PC-3 (cell line): ENCODE results near the gene PGF. TPM values are rescaled to one million over a fixed set of nuclear protein-coding genes. Genes with fewer than 3 reads are reported as not detected.
A peak's percentile ranks its signal among the peaks of the same experiment; 100 is the strongest.

Source experiments
- ATAC-seq: fragments of 200-7000 bp; cut with Tn5 transposase; 2 replicates; pipeline ENCODE4 v1.9.1; 2020; ENCODE audit warnings: mild to moderate bottlenecking, moderate library complexity
- BruUV-seq: library from RNA; stranded (reverse); fragments of 400-500 nt; replicated peaks from 2 replicates; lab custom pipeline; 2021; lab: Mats Ljungman, UMichigan
- CTCF ChIA-PET: fragments of 300-600 bp; sonication (Branson Sonifier 250); formaldehyde crosslinking; loops from one replicate; lab custom pipeline; 2022; ENCODE audit warnings: antibody characterized with exemption; lab: Charles Lee
- POLR2A ChIA-PET: fragments of 300-600 bp; sonication (Branson Sonifier 250); formaldehyde crosslinking; loops from one replicate; lab custom pipeline; 2022; ENCODE audit warnings: antibody characterized with exemption; ENCODE audit not compliant: unreplicated experiment; lab: Charles Lee
- DNase-seq: peaks from one replicate; pipeline ENCODE4 v3.0.0-alpha.2; 2015
- H2AFZ ChIP-seq: fragments of 300-600 bp; sonication (generic); 2 replicates; pipeline ENCODE4 v1.6.0; 2016; ENCODE audit warnings: antibody characterized with exemption, low read length
- H3F3A ChIP-seq: fragments of 300-600 bp; sonication (generic); one replicate; pipeline ENCODE4 v1.6.0; 2017; ENCODE audit warnings: antibody characterized with exemption, low read length, control low read depth, mild to moderate bottlenecking; ENCODE audit not compliant: unreplicated experiment
- H3K27ac ChIP-seq: fragments of 300-600 bp; sonication (generic); 2 replicates; pipeline ENCODE4 v1.5.1; 2016; ENCODE audit warnings: mild to moderate bottlenecking, low read length
- H3K27me3 ChIP-seq: fragments of 300-600 bp; sonication (generic); 2 replicates; pipeline ENCODE4 v1.6.1; 2016; ENCODE audit warnings: low read length, mixed read lengths
- H3K36me3 ChIP-seq: fragments of 300-600 bp; sonication (generic); 2 replicates; pipeline ENCODE4 v1.6.1; 2016; ENCODE audit warnings: low read depth, mixed run types, low read length, mixed read lengths
- H3K4me1 ChIP-seq: fragments of 300-600 bp; sonication (generic); 2 replicates; pipeline ENCODE4 v1.5.1; 2016; ENCODE audit warnings: low read length; ENCODE audit not compliant: insufficient read depth
- H3K4me2 ChIP-seq: fragments of 300-600 bp; sonication (generic); 2 replicates; pipeline ENCODE4 v1.6.0; 2016; ENCODE audit warnings: low read length
- H3K4me3 ChIP-seq: fragments of 300-600 bp; sonication (generic); 2 replicates; pipeline ENCODE4 v1.5.1; 2016; ENCODE audit warnings: mild to moderate bottlenecking, low read length, mixed read lengths
- H3K79me2 ChIP-seq: fragments of 300-600 bp; sonication (generic); 2 replicates; pipeline ENCODE4 v1.6.1; 2017; ENCODE audit warnings: low read length, mixed read lengths
- H3K9ac ChIP-seq: fragments of 300-600 bp; sonication (generic); 2 replicates; pipeline ENCODE4 v1.6.0; 2016; ENCODE audit warnings: mild to moderate bottlenecking, low read length
- H3K9me2 ChIP-seq: fragments of 300-600 bp; sonication (generic); replicated peaks from 2 replicates; pipeline ENCODE4 v1.6.1; 2016; ENCODE audit warnings: mixed run types, low read length, mixed read lengths
- H3K9me3 ChIP-seq: fragments of 300-600 bp; sonication (generic); 2 replicates; pipeline ENCODE4 v1.6.1; 2016; ENCODE audit warnings: low read length, mixed read lengths
- H4K20me1 ChIP-seq: fragments of 300-600 bp; sonication (generic); 2 replicates; pipeline ENCODE4 v1.6.1; 2016; ENCODE audit warnings: low read length, mixed read lengths
- EZH2 ChIP-seq: fragments of 300-600 bp; sonication (generic); IDR thresholded peaks from one replicate; pipeline ENCODE4 v1.6.1; 2017; ENCODE audit warnings: antibody characterized with exemption, mild to moderate bottlenecking, low read length; ENCODE audit not compliant: unreplicated experiment
- EZH2phosphoT487 ChIP-seq: fragments of 300-600 bp; sonication (generic); IDR thresholded peaks from 2 replicates; pipeline ENCODE4 v1.6.1; 2018; ENCODE audit warnings: mild to moderate bottlenecking, antibody characterized with exemption, low read length, borderline replicate concordance
- intact Hi-C: fragments of 100-400 bp; cut with micrococcal nuclease; formaldehyde crosslinking; loops from 2 replicates; pipeline ENCODE4 v1.9.0; 2023
- total RNA-seq: library from RNA; depleted of rRNA; stranded (reverse); fragments of >200 nt; gene quantifications from 2 replicates; pipeline ENCODE4 v1.2.3, GENCODE V29; 2014
- TF ChIP-seq, protein P1 (sequence below): fragments of 300-600 bp; sonication (generic); conservative IDR thresholded peaks from 2 replicates; pipeline ENCODE4 v1.5.1; 2017; ENCODE audit warnings: antibody characterized with exemption, low read depth, mild to moderate bottlenecking, low read length

The PGF gene
- total RNA-seq, 1 experiment from 2014 or later = 0.26 TPM

DNA sequence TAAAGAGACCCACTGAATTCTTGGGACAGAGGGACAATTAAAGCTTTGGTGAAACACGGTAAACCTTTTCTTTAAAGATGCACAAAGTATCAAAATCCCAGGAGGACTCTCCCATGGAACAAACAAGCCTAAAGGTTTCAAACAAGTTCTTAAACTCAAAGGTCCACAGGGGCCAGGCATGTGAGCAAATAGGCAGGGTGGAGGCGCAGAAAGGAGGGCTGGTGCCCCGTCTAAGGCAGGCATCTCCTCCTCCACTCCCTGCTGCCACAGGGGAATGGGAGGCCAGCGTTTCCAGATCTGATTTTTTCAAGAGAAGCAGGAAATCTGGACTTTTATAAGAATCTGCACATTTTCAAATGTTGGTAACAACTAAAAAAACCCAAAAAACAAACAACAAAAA lies 40.0 kb downstream of the PGF start:
- Histone ChIP-seq H3K79me2 (no peaks in the 10 kb centered on the region), H4K20me1 (no peaks in the 10 kb centered on the region), H3K9me3 (no peaks in the 10 kb centered on the region), H3K9ac (no peak overlapping the region), H3K4me3 (no peak overlapping the region), H3K36me3 (no peaks in the 10 kb centered on the region), H3K27me3 (no peaks in the 10 kb centered on the region), H3F3A (no peaks in the 10 kb centered on the region), H2AFZ (no peak overlapping the region), H3K4me1 (peaks cover 10% of the 10 kb centered on the region; the same call in 1 of the 2 replicates), H3K9me2 (no peaks in the 10 kb centered on the region), H3K4me2 (no peak overlapping the region), H3K27ac (no peak overlapping the region)
- ATAC-seq (no peak), DNase-seq (no peak)
- no peak for TF ChIP-seq EZH2phosphoT487
- TF ChIP-seq, protein P1, sequence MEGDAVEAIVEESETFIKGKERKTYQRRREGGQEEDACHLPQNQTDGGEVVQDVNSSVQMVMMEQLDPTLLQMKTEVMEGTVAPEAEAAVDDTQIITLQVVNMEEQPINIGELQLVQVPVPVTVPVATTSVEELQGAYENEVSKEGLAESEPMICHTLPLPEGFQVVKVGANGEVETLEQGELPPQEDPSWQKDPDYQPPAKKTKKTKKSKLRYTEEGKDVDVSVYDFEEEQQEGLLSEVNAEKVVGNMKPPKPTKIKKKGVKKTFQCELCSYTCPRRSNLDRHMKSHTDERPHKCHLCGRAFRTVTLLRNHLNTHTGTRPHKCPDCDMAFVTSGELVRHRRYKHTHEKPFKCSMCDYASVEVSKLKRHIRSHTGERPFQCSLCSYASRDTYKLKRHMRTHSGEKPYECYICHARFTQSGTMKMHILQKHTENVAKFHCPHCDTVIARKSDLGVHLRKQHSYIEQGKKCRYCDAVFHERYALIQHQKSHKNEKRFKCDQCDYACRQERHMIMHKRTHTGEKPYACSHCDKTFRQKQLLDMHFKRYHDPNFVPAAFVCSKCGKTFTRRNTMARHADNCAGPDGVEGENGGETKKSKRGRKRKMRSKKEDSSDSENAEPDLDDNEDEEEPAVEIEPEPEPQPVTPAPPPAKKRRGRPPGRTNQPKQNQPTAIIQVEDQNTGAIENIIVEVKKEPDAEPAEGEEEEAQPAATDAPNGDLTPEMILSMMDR = no peak
- no peak for TF ChIP-seq EZH2
- ChIA-PET CTCF (no interaction called here), POLR2A (no interaction called here)
- no TSS peak for BruUV-seq
- intact Hi-C loops = no loop called here

DNA sequence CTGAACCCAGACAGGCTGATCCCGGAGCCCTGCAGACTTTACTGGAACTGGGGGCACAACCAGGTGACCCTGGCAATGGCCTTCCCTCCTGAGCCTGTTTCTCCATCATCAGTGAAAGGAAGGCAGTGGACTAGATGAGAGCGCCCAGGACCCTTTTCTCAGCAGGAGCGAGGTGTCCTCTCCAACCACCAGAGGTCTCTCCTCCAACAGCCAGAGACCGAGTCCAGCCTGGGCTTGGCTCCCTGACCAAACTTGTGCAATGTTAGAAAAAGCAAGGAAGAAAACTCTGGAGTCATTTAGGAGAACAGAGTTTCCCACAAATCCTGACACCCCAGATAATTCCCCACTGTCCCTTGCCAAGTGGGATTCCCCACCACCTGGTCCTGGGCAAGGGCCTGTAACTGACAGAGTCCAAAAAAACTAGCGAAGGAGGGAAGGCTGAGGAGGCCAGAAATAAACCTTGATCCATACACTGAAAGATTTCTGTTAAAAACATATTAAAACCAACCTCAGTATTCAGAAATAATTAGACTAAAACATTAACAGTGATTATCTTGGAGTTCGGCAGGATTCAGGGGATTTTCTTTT lies 41.3 kb downstream of the PGF start:
- DNase-seq (peak; percentile 74), ATAC-seq (peak; percentile 97)
- Histone ChIP-seq H3K9me3 (no peaks in the 10 kb centered on the region), H3K4me2 (no peak overlapping the region), H3K27ac (no peak overlapping the region), H3K9ac (no peak overlapping the region), H3K27me3 (no peaks in the 10 kb centered on the region), H3K4me1 (no peaks in the 10 kb centered on the region), H3F3A (no peaks in the 10 kb centered on the region), H3K79me2 (no peaks in the 10 kb centered on the region), H3K9me2 (no peaks in the 10 kb centered on the region), H4K20me1 (no peaks in the 10 kb centered on the region), H3K36me3 (no peaks in the 10 kb centered on the region), H3K4me3 (no peak overlapping the region), H2AFZ (no peak overlapping the region)
- CTCF ChIA-PET = no interaction called here
- no TSS peak for BruUV-seq
- TF ChIP-seq, protein P1 = peak; percentile 91
- TF ChIP-seq EZH2phosphoT487 = no peak
- no peak for TF ChIP-seq EZH2
- intact Hi-C loops = loop anchor here (1.0 kb wide), 3 partner anchors 170 to 389 kb away; no protein-coding TSS in a partner anchor
- POLR2A ChIA-PET = no interaction called here

DNA sequence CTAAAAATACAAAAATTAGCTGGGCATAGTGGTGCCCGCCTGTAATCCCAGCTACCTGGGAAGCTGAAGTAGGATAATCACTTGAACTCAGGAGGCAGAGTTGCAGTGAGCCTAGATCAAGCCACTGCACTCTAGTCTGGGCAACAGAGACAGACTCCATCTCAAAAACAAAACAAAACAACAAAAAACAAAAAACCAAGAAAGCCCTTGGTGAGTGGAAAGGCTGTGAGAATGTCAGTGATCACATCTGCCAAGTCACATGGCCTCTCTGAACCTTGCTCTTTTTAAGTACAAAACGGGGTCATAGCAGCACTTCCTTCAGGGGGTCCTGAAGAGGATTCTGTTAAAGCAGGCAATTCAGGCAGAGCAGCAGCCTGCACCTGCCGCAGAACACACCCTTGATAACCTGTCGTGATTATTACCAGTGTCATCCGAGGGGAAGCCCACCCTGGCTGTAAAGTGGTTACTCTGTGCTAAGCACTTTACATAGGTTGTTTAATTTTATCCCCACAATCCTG lies 41.9 kb downstream of the PGF start:
- Histone ChIP-seq H3K9me2 (no peaks in the 10 kb centered on the region), H3K9me3 (no peaks in the 10 kb centered on the region), H3K4me3 (no peak overlapping the region), H4K20me1 (no peaks in the 10 kb centered on the region), H3K27me3 (no peaks in the 10 kb centered on the region), H3K4me2 (no peak overlapping the region), H3K4me1 (no peaks in the 10 kb centered on the region), H3K27ac (no peak overlapping the region), H3K36me3 (no peaks in the 10 kb centered on the region), H3K9ac (no peak overlapping the region), H2AFZ (no peak overlapping the region), H3K79me2 (no peaks in the 10 kb centered on the region), H3F3A (no peaks in the 10 kb centered on the region)
- ATAC-seq = no peak
- intact Hi-C loops = no loop called here
- no peak for TF ChIP-seq EZH2phosphoT487
- TF ChIP-seq, protein P1 = no peak
- no peak for TF ChIP-seq EZH2
- no peak for DNase-seq
- ChIA-PET POLR2A (no interaction called here), CTCF (no interaction called here)
- no TSS peak for BruUV-seq
